RPMI7951 (cell line): ENCODE measurements around the gene XAB2. TPM values are rescaled to one million over a fixed set of nuclear protein-coding genes. Genes with fewer than 3 reads are reported as not detected.

Source experiments
- DNase-seq: peaks from one replicate; pipeline ENCODE4 v3.0.0-alpha.2; 2012; ENCODE audit warnings: low read depth
- total RNA-seq: library from RNA; depleted of rRNA; stranded (reverse); fragments of >200 nt; shearing (Covaris generic); gene quantifications from 2 replicates; pipeline ENCODE4 v1.2.3, GENCODE V29; 2014

XAB2 gene
- total RNA-seq, 1 experiment from 2014 or later: 29.4 TPM

GRCh38 chr19:7611541-7612279, 17.6 kb downstream of the XAB2 start:
- DNase-seq: no peak

DNA sequence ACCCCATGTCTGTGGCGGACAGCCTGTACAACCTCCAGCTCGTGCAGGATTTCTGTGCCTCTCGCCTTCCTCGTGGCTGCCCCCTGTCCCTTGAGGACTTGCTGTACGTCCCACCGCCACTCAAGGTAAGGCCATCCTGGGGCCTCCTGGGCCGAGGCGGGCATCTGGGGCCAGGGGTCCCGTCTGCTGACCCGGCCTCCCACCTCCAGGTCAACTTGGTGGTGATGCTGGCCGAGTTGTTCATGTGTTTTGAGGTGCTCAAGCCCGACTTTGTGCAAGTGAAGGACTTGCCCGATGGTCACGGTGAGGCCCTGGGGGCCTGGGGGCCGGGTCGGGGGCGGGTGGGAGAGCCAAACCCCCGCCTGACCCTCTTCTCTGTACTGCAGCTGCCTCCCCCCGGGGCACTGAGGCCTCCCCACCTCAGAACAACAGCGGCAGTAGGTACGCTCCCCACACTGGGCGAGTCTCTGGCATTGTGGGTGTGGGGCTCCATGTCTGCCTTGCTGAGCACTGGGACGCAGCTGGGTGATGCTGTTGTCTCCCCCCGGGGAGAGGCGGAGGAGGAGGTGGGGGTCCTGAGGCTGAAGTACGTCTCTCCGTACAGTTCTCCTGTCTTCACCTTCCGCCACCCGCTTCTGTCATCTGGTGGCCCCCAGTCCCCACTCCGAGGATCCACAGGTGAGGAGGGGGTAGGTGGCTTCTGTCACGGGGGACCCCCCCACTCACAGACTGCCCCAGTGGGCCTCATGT, 18.7 kb downstream of the XAB2 start:
- DNase-seq: no peak

DNA sequence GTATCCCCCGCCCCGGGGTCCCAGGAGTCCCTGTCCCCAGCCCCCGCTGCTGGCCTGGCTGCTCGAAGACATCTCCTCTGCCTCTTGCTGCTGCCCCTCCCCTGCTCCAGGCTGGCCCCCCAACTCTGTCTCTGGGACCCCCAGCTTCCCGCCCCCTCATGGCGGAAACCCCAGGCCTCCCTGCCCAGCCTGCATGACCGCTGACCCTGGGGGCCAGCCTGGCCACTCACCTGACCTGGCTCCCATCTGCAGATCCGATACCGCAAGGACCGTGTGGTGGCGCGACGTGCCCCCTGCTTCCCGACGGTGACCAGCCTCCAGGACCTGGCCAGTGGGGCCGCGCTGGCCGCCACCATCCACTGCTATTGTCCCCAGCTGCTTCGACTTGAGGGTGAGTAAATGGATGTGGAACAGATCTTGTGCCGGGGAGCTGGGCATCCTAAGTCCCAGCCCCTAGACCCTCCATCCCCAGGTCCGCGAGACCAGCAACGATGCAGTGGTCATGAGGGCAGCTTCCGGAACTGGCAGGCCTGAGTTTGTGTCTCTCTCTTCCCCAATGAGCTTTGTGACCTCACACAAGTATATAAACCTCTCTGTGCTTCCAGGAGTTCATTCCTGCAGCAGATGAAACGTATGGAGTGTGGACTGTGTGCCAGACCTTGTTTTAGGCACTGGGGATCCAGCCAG, 21.3 kb downstream of the XAB2 start:
- no peak for DNase-seq

DNA sequence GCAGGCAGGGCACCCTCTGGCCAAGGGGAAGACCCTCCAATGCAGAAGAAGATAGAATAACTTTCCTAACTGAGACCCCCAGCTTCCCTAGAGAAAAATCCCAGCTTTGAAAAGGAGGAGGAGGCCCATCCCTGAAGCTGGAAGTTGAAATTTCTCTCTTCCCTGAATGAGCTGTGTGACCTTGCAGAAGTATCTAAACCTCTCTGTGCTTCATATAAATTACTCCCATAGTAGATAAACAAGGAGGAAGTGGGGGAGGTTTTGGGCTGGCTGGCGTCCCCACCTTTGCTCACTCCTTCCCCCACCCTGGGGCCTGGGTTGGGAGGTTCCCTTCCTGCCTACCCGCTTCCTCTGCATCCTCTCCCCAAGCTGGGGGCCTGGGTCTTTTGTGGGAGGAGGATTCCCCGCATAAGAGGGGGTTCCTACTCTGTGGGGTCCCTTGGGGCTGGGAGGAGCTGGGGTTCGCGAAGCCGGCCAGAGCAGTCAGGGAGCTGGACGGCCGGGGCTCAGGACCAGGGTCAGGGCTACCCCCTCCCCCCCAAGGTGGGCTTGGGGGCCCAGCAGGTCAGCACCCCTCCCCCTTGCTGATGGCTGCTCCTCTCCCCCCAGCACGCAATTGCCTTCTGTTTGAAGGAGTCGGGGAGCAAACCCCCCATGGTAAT, 22.0 kb downstream of the XAB2 start:
- DNase-seq: no peak

GRCh38 chr19:7606289-7606688, 23.1 kb downstream of the XAB2 start:
- DNase-seq: no peak

GRCh38 chr19:7605490-7606222, 23.7 kb downstream of the XAB2 start:
- DNase-seq: peak; percentile 54

DNA sequence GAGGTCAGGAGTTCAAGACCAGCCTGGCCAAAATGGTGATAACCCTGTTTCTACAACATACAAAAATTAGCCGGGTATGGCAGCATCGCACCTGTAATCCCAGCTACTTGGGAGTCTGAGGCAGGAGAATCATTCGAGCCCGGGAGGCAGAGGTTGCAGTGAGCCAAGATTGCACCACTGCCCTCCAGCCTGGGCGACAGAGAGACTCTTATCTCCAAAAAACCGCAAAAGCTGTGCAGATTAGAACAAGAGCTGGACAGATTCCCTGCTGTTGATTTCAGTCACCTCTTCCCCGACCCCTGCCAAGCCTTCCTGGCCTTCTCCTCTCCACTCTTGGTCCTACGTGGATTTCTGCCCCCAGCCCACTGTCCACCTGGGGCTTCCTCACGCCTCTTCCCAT, 25.4 kb downstream of the XAB2 start:
- no peak for DNase-seq

- DNase-seq: no peak
Observed at GRCh38 chr19:7602935-7603497, 26.3 kb downstream of the XAB2 start.

DNA sequence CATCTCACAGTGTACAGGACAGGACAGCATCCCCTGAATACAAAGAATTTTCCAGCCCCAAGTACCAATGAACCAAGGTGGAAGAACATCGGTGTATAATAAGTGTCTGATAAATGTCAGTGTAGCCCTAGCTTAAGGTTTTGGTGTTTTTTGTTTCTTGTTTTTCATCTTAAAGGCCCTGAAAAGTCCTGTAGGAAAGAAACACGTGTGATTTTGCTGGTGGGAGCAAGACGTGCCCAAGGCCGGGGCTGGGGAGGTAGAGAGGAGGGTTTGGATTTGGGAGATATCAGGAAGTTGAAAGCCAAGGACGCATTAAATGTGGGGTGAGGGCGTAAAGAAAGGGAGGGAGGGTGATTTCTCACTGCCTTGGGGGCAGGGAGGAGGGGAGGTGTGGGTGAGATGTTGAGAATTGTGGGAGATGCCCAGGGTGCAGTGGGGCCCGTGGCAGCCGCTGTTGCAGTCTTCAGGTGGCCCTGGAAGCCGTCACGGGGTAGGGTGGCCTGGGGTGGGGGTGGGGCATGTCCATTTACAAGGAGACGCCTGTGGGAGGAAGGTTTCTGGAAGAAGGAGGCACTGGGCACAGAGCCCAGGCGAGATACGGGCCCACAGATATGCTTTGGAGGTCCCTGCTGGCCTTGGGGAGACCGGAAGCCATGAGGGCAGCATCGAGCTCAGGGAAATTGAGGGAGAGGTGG, 27.0 kb downstream of the XAB2 start:
- DNase-seq: no peak

DNA sequence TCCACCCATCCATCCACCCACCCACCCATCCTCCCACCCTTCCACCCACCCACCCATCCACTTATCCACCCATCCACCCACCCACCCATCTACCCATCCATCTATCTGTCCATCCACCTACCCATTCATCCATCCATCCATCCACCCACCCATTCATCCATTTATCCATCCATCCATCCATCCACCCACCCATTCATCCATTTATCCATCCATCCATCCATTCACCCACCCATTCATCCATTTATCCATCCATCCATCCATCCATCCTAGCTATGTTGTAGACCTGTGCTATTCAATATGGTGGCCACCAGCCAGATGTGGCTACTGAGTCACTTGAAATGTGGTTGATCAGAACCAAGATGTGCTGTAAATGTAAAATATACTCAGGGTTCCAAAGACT, 28.6 kb downstream of the XAB2 start:
- no peak for DNase-seq

- DNase-seq: no peak
Observed at GRCh38 chr19:7598180-7598579, 31.2 kb downstream of the XAB2 start.

DNA sequence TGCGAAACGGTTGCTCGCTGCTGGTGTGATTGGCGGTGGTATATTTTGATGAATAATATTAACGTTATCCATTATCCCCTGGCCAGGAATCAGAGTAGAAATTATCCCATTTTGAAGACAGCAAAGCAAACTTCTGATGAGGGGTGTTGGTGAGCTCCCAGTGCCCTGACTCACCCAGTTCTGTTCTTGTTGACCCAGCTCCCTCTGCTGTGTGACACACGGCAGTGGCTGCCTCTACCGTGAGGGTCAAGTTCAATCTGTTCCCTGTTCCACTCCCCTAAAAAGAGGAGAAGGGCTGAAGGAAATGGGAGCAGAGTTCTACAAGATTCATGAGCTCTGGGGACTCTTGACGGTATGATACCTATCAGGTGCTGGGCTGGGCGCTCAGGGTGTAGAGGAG, 31.7 kb downstream of the XAB2 start:
- DNase-seq: no peak

DNA sequence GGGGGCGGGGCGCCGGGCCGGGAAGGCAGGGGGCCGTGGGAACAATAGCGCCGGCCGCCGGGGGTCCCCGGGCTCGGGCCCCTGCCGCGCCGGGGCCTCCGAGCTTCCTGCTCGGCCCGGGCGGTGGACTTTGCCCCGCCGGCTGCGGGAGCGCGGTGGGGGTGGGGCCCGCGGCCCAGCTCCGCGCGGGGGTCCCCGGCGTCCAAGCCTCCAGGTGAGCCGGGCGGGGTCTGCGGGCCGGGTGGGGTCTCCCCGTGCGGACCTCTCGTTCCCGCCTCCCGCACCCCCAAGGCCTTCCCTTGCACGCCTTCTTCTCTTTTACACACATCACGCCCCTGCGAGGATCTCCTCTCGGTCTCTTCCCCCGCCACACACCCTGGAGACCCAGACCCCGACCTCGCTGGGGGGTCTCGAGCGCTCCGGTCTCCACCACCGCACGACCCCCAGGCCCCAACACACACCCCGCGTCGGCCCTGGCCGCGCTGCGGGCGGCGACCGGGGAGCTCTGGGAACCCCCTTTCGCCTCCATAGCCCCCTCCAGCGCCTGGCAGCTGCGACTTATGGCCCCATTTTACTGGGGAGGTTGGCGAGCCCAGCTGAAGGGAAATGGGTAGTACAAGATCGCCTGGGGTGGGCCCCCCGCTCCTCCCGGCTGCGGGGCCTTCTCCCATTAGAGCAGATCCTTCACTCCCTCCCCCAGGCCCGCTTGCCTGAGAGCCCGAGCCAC, 33.0 kb downstream of the XAB2 start:
- DNase-seq: no peak

DNA sequence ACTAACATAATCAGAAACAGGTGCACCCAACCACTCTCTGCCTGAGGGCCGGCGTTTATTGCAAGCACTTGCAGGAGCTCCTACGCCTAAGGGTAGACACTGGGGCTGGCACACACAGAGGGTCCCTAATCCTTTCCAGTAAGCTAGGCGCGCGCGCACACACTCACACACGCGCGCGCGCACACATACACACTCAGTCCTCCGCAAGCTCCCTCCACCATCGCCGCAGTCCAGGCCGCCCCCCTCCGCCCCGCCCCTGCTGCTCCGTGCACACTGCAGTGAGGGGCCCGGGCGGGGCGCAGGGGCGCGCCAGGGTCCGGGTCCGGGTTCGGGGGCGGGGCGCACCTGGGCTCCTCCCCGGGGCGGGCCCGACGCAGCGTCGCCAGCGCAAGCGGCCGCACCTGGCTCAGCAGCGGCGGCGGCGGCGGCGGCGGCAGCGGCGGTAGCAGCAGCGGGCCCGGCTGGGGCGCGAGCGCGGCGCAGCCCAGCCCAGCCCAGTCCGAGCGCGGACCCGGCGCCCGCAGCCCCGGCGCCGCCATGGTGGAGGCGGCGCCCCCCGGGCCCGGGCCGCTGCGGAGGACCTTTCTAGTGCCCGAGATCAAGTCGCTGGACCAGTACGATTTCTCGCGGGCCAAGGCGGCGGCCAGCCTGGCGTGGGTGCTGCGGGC, 33.7 kb downstream of the XAB2 start, which contains the start of gene CAMSAP3:
Gene CAMSAP3 (plus strand): TSS at position 398 of the 668 bp plus-strand sequence. CDS start 140 bp downstream, at position 538.
- no peak for DNase-seq

GRCh38 chr19:7590256-7590655, 39.1 kb downstream of the XAB2 start:
- DNase-seq: no peak

GRCh38 chr19:7589822-7590221, 39.5 kb downstream of the XAB2 start:
- DNase-seq: no peak

- DNase-seq: no peak
Observed at GRCh38 chr19:7582446-7582845, 46.9 kb downstream of the XAB2 start.

DNA sequence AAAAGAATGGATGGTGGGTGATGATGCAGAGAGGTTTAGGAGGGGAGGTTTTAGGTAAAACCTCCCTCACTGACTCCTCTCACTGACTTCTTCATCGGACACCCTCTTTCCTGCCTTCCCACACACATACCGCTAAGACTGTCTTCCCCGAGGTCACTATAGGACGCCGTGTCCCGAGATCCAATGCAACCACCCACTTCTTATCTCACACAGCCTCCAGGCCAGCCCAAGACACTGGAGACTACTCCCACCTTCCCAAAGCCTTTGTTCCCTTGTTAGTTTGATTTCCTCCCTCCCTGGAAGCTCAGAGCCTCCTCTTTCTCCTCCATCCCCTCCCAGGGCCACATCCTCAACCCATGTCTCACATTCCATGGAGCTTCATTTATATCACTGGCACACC, 50.2 kb downstream of the XAB2 start:
- no peak for DNase-seq

DNA sequence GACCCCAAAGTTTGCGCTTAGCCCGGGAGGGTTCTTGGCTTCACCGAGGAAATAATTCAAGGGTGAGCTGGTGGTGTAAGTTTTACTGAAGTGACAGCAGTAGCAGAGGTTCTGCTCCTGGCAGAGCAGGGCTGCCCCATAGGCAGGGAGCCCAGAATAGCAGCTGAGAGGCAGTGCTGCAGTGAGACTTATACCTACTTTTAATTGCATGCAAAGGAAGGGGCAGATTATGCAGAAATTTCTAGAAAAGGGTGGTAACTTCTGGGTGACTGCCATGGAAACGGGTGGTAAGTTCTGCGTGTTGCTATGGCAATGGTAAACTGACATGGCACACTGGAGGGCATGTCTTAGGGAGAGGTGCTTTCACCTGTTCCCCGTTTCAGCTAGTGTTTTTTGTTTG, 51.2 kb downstream of the XAB2 start:
- no peak for DNase-seq
